DND-41 (cell line): ENCODE measurements around the gene TTC28.

Experiments
- EZH2 ChIP-seq: IDR thresholded peaks from 3 replicates; pipeline ENCODE4 v1.6.1; 2012; ENCODE audit warnings: borderline replicate concordance, low read depth, mild to moderate bottlenecking, moderate library complexity, low read length, inconsistent platforms; ENCODE audit not compliant: severe bottlenecking
- TF ChIP-seq, protein P1 (sequence below): IDR thresholded peaks from 2 replicates; pipeline ENCODE4 v1.5.1; 2012; ENCODE audit warnings: borderline replicate concordance, low read length, moderate library complexity, mild to moderate bottlenecking; ENCODE audit not compliant: poor library complexity, severe bottlenecking; ENCODE audit errors: extremely low read depth

DNA sequence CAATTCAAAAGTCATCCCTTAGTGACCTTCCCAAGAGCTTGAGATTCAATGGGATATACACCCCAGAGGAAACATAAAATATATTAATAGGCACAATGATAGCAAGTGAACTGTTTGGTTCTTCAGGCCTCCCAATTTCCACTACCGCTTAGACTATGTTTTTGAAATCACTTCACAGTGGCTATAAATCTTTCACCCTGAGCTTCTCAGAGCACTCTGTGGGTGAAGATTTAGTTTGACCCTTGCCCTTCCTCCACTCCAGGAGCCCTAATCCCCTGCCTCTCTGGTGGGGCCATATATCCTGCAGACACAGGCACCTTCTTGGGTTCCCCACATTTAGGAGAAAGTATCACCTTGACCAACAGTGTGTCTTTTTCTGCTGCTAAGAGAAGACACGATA is 573.7 kb downstream of the TTC28 start:
- TF ChIP-seq, protein P1, sequence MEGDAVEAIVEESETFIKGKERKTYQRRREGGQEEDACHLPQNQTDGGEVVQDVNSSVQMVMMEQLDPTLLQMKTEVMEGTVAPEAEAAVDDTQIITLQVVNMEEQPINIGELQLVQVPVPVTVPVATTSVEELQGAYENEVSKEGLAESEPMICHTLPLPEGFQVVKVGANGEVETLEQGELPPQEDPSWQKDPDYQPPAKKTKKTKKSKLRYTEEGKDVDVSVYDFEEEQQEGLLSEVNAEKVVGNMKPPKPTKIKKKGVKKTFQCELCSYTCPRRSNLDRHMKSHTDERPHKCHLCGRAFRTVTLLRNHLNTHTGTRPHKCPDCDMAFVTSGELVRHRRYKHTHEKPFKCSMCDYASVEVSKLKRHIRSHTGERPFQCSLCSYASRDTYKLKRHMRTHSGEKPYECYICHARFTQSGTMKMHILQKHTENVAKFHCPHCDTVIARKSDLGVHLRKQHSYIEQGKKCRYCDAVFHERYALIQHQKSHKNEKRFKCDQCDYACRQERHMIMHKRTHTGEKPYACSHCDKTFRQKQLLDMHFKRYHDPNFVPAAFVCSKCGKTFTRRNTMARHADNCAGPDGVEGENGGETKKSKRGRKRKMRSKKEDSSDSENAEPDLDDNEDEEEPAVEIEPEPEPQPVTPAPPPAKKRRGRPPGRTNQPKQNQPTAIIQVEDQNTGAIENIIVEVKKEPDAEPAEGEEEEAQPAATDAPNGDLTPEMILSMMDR = no peak
- no peak for TF ChIP-seq EZH2
